DND-41 (cell line): ENCODE measurements around the gene PPME1.

Experiments used
- ATAC-seq: fragments of 200-7000 bp; cut with Tn5 transposase; 3 replicates; pipeline ENCODE4 v1.9.1; 2021; ENCODE audit warnings: low read depth; ENCODE audit not compliant: insufficient read depth
- DNase-seq: peaks from one replicate; pipeline ENCODE4 v3.0.0-alpha.2; 2020
- H2AFZ ChIP-seq: 2 replicates; pipeline ENCODE4 v1.6.0; 2012; ENCODE audit warnings: low read depth, low read length
- H3K27ac ChIP-seq: 2 replicates; pipeline ENCODE4 v1.5.1; 2012; ENCODE audit warnings: low read length, inconsistent platforms
- H3K27me3 ChIP-seq: fragments of 200-600 bp; sonication (generic); 2 replicates; pipeline ENCODE4 v1.6.0; 2012; ENCODE audit warnings: low read length, mild to moderate bottlenecking, inconsistent platforms; ENCODE audit not compliant: insufficient read depth, poor library complexity
- H3K36me3 ChIP-seq: 2 replicates; pipeline ENCODE4 v1.5.1; 2012; ENCODE audit warnings: low read length, inconsistent platforms; ENCODE audit not compliant: insufficient read depth
- H3K4me1 ChIP-seq: 2 replicates; pipeline ENCODE4 v1.5.1; 2012; ENCODE audit warnings: mild to moderate bottlenecking, low read length; ENCODE audit not compliant: insufficient read depth
- H3K4me2 ChIP-seq: 2 replicates; pipeline ENCODE4 v1.6.0; 2012; ENCODE audit warnings: mild to moderate bottlenecking, moderate library complexity, low read length, inconsistent platforms; ENCODE audit not compliant: insufficient read depth
- H3K4me3 ChIP-seq, 2 experiments: fragments of 200-600 bp in 1 of 2; shearing (Covaris generic) in 1 of 2; 2 replicates each; pipeline ENCODE4 v1.5.1; 2012 to 2016; ENCODE audit warnings: inconsistent platforms in 2 of 2, low read length in 2 of 2, mild to moderate bottlenecking in 2 of 2, low read depth in 1 of 2, moderate library complexity in 1 of 2
- H3K79me2 ChIP-seq: 2 replicates; pipeline ENCODE4 v1.6.0; 2012; ENCODE audit warnings: low read length, inconsistent platforms; ENCODE audit not compliant: insufficient read depth
- H3K9ac ChIP-seq: 2 replicates; pipeline ENCODE4 v1.6.0; 2012; ENCODE audit warnings: low read depth, mild to moderate bottlenecking, inconsistent platforms, low read length, moderate library complexity
- H3K9me3 ChIP-seq: 2 replicates; pipeline ENCODE4 v1.5.1; 2012; ENCODE audit warnings: low read length, moderate library complexity, mild to moderate bottlenecking, inconsistent platforms; ENCODE audit not compliant: insufficient read depth, severe bottlenecking
- H4K20me1 ChIP-seq: 2 replicates; pipeline ENCODE4 v1.6.0; 2012; ENCODE audit warnings: low read length; ENCODE audit not compliant: insufficient read depth
- CTCF ChIP-seq: IDR thresholded peaks from 2 replicates; pipeline ENCODE4 v1.5.1; 2012; ENCODE audit warnings: borderline replicate concordance, low read length, moderate library complexity, mild to moderate bottlenecking; ENCODE audit not compliant: poor library complexity, severe bottlenecking; ENCODE audit errors: extremely low read depth
- EZH2 ChIP-seq: IDR thresholded peaks from 3 replicates; pipeline ENCODE4 v1.6.1; 2012; ENCODE audit warnings: borderline replicate concordance, low read depth, mild to moderate bottlenecking, moderate library complexity, low read length, inconsistent platforms; ENCODE audit not compliant: severe bottlenecking

Gene PPME1

GRCh38 chr11:74265256-74265655, 94.2 kb downstream of the PPME1 start:
- Histone ChIP-seq H3K4me2 (no peak overlapping the region), H3K27ac (no peak overlapping the region), H4K20me1 (no peaks in the 10 kb centered on the region; the same call in 1 of the 2 replicates), H3K79me2 (no peaks in the 10 kb centered on the region), H3K36me3 (no peaks in the 10 kb centered on the region), H3K27me3 (no peaks in the 10 kb centered on the region), H3K9ac (no peak overlapping the region), H3K9me3 (peaks cover 8% of the 10 kb centered on the region), H3K4me1 (peaks cover 17% of the 10 kb centered on the region), H3K4me3 (no peak overlapping the region), H2AFZ (no peak overlapping the region)
- DNase-seq (no peak), ATAC-seq (no peak)
- no peak for TF ChIP-seq CTCF
- TF ChIP-seq EZH2: no peak

- no peaks in the 10 kb centered on the region for H3K79me2 ChIP-seq
- H3K4me1 ChIP-seq: peaks cover 18% of the 10 kb centered on the region
- no peaks in the 10 kb centered on the region for H3K36me3 ChIP-seq
- no peak overlapping the region for H3K27ac ChIP-seq
- no peaks in the 10 kb centered on the region for H3K27me3 ChIP-seq
- H2AFZ ChIP-seq: no peak overlapping the region
- DNase-seq (no peak), ATAC-seq (no peak)
- TF ChIP-seq CTCF: no peak
- no peak for TF ChIP-seq EZH2
- H4K20me1 ChIP-seq: no peaks in the 10 kb centered on the region; the same call in 1 of the 2 replicates
- H3K4me2 ChIP-seq: no peak overlapping the region
- no peaks in the 10 kb centered on the region for H3K9me3 ChIP-seq
- H3K9ac ChIP-seq: no peak overlapping the region
- H3K4me3 ChIP-seq: no peak overlapping the region
These were observed 95.9 kb downstream of the PPME1 start for GRCh38 chr11:74267014-74267413.

- Histone ChIP-seq H3K9me3 (no peaks in the 10 kb centered on the region), H4K20me1 (no peaks in the 10 kb centered on the region; the same call in 1 of the 2 replicates), H3K4me1 (peaks cover 18% of the 10 kb centered on the region), H3K27ac (no peak overlapping the region), H3K4me3 (no peak overlapping the region), H3K36me3 (no peaks in the 10 kb centered on the region), H2AFZ (no peak overlapping the region), H3K27me3 (no peaks in the 10 kb centered on the region), H3K4me2 (no peak overlapping the region), H3K9ac (no peak overlapping the region), H3K79me2 (no peaks in the 10 kb centered on the region)
- ATAC-seq: no peak
- TF ChIP-seq EZH2 (no peak), CTCF (no peak)
- DNase-seq: no peak
These were observed 97.4 kb downstream of the PPME1 start for GRCh38 chr11:74268456-74268855.

- H3K4me2 ChIP-seq: peak overlapping the region; percentile 28; the same call in 1 of the 2 replicates
These were observed 98.2 kb downstream of the PPME1 start for GRCh38 chr11:74269161-74269811.

More at GRCh38 chr11:74269161-74269811, 98.2 kb downstream of the PPME1 start:
- Histone ChIP-seq H4K20me1 (no peaks in the 10 kb centered on the region; the same call in 1 of the 2 replicates), H3K9ac (no peak overlapping the region), H3K4me1 (peaks cover 18% of the 10 kb centered on the region), H3K4me3 (no peak overlapping the region), H3K27ac (no peak overlapping the region), H3K79me2 (no peaks in the 10 kb centered on the region), H3K27me3 (no peaks in the 10 kb centered on the region), H3K9me3 (no peaks in the 10 kb centered on the region), H2AFZ (no peak overlapping the region), H3K36me3 (no peaks in the 10 kb centered on the region)
- TF ChIP-seq CTCF (no peak), EZH2 (no peak)
- peak; percentile 85 for DNase-seq
- ATAC-seq: peak; percentile 100
